ENCODE measurements around the gene FGF8. TPM values are rescaled to one million over a fixed set of nuclear protein-coding genes. Genes with fewer than 3 reads are reported as not detected.

The FGF8 gene
- total and polyA plus RNA-seq, 2 of the 13 experiments (the other 11 are each of a cell fraction or from before 2014, with no cell fraction given), result not detected

GRCh38 chr10:101779544-101780186, 3.8 kb upstream of the FGF8 start (continued):
- TF ChIP-seq NFYB (CRISPR knock-in tag; IDR thresholded peaks at IDR 0.05) (no peak), ZSCAN30 (CRISPR knock-in tag; IDR thresholded peaks at IDR 0.05) (no peak), ZNF770 (CRISPR knock-in tag; IDR thresholded peaks at IDR 0.05) (peak; percentile 94), ISX (CRISPR knock-in tag; conservative IDR thresholded peaks at IDR 0.05) (no peak), PRDM4 (CRISPR knock-in tag; IDR thresholded peaks at IDR 0.05; ENCODE audit: borderline replicate concordance) (no peak), RAD21 (CRISPR knock-in tag; IDR thresholded peaks at IDR 0.05) (peak; percentile 22; the same call in 1 of the 2 replicates), ZNF382 (CRISPR knock-in tag; IDR thresholded peaks at IDR 0.05; ENCODE audit: borderline replicate concordance) (no peak), FOXP1 (IDR thresholded peaks at IDR 0.05) (no peak), FOXP1 (CRISPR knock-in tag; IDR thresholded peaks at IDR 0.05) (no peak), BRCA1 (CRISPR knock-in tag; IDR thresholded peaks at IDR 0.05) (no peak), KDM6A (CRISPR knock-in tag; IDR thresholded peaks at IDR 0.05; ENCODE audit: low read depth) (no peak), SOX5 (CRISPR knock-in tag; IDR thresholded peaks at IDR 0.05; ENCODE audit: borderline replicate concordance) (no peak), PITX1 (CRISPR knock-in tag; IDR thresholded peaks at IDR 0.05) (no peak), GRHL1 (CRISPR knock-in tag; conservative IDR thresholded peaks at IDR 0.05) (no peak), SMARCC2 (IDR thresholded peaks at IDR 0.05) (no peak), POLR2A (IDR thresholded peaks at IDR 0.05; ENCODE audit: insufficient read depth in 1 of 2, low read depth in 2 of 2, low read length in 2 of 2) (no peak), HDAC6 (IDR thresholded peaks at IDR 0.05; ENCODE audit: low read depth, low read length) (no peak), POGZ (CRISPR knock-in tag; IDR thresholded peaks at IDR 0.05) (peak; percentile 29; the same call in 1 of the 2 replicates), TERF1 (CRISPR knock-in tag; IDR thresholded peaks at IDR 0.05) (no peak), DDIT3 (CRISPR knock-in tag; IDR thresholded peaks at IDR 0.05) (no peak), KDM3A (CRISPR knock-in tag; IDR thresholded peaks at IDR 0.05; ENCODE audit: low read depth) (no peak), MYC (CRISPR knock-in tag; IDR thresholded peaks at IDR 0.05; ENCODE audit: borderline replicate concordance) (peak; percentile 54; the same call in 1 of the 2 replicates), ZNF124 (CRISPR knock-in tag; IDR thresholded peaks at IDR 0.05) (no peak), MTF1 (CRISPR knock-in tag; IDR thresholded peaks at IDR 0.05) (no peak), SAP130 (CRISPR knock-in tag; IDR thresholded peaks at IDR 0.05; ENCODE audit: low read depth) (peak; percentile 13; the same call in 1 of the 2 replicates)
